Measurements from ENCODE around the gene CA10. TPM values are rescaled to one million over a fixed set of nuclear protein-coding genes. Genes with fewer than 3 reads are reported as not detected.

Gene CA10
- total and polyA plus RNA-seq, 2 experiments from 2014 or later: not detected

DNA sequence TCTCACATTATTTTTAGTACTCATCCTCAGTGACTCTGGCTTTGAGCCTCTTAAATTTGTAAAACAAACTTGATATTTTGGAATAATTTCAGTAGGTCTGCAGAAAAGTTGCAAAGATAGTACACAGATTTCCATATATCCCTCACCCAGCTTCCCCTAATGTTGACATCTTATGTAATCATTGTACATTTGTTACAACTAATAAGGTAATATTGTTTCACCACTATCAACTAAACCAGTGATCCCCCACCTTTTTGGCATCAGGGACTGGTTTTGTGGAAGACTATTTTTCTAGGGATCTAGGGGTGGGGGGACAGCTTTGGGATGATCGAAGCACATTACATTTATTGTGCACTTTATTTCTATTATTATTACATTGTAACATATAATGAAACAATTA lies 391.2 kb downstream of the CA10 start:
- H3K27ac ChIP-seq: no peak overlapping the region
- no peaks in the 10 kb centered on the region for H3K27me3 ChIP-seq (replicated peaks; ENCODE audit: insufficient read depth)
- DNase-seq: no peak
- H3K79me2 ChIP-seq (ENCODE audit: insufficient read depth): no peaks in the 10 kb centered on the region
- no peak overlapping the region for H3K9ac ChIP-seq
- no peak overlapping the region for H3K4me3 ChIP-seq
- H3K4me2 ChIP-seq (ENCODE audit: unreplicated experiment): no peak overlapping the region
- H2AFZ ChIP-seq: no peak overlapping the region
- WGBS, 2 experiments (ENCODE audit: low coverage in 1 of 2, low lambda C conversion rate in 2 of 2, missing lambda C conversion rate in 2 of 2): 39 to 58% methylated on average over 1 of the region's 1 CpG
- no peaks in the 10 kb centered on the region for H3K9me3 ChIP-seq (ENCODE audit: low read depth)
- TF ChIP-seq EZH2 (IDR thresholded peaks at IDR 0.05; ENCODE audit: insufficient read depth, poor library complexity, severe bottlenecking): no peak
- no peak for TF ChIP-seq EZH2phosphoT487 (IDR thresholded peaks at IDR 0.05; ENCODE audit: insufficient read depth, low read depth)
- in situ Hi-C loops (cut with MboI): no loop called here
- no peaks in the 10 kb centered on the region for H3K9me2 ChIP-seq (ENCODE audit: insufficient read depth)
- no peaks in the 10 kb centered on the region for H3F3A ChIP-seq (ENCODE audit: insufficient read depth)
- H3K36me3 ChIP-seq (ENCODE audit: low read depth): no peaks in the 10 kb centered on the region
- no peaks in the 10 kb centered on the region for H4K20me1 ChIP-seq (ENCODE audit: insufficient read depth)
- no peaks in the 10 kb centered on the region for H3K4me1 ChIP-seq (ENCODE audit: insufficient read depth)

DNA sequence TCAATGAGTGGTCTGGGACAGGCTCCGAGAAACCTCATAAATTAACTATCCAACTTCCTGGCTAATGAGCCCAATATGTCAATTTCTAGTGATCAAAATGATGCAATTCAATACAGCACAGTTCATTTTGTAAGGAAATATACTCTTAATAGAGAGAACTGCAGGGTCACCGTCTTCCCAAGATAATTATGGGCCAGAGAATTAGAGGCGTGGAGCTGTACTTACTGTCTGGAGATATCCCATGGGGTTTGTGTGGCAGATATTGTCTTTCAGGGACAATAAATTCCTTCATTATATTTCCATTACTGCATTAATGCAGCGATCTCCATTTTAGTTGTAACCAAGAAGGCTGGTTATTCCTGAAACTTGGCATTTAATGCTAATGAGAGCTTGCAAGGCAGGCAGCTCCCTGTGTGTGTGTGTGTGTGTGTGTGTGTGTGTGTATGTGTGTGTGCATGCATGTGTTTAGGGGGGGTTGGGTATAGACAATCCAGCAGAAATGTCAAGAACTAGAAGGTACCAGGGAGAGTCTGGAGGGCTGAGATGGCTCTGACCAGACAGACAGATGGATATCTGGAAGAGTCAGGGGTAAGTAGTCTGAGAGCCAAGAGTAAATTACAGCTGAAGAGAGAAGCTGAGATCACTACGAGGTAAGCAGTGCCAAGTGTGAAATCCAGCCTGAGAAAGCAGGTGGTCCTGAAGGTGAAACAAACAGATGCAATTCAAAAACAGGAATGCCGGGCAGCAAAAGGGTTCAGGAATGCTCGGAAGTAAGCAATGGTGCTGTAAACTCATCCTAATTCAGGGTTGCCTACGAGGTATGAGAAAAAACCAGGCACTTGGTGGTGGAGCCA lies 393.0 kb downstream of the CA10 start:
- no peak overlapping the region for H3K27ac ChIP-seq
- H3K9me2 ChIP-seq (ENCODE audit: insufficient read depth): no peaks in the 10 kb centered on the region
- no peak overlapping the region for H3K4me2 ChIP-seq (ENCODE audit: unreplicated experiment)
- 6 to 13% methylated on average over 8 of the region's 8 CpGs for WGBS, 2 experiments (ENCODE audit: low coverage in 1 of 2, low lambda C conversion rate in 2 of 2, missing lambda C conversion rate in 2 of 2)
- TF ChIP-seq EZH2 (IDR thresholded peaks at IDR 0.05; ENCODE audit: insufficient read depth, poor library complexity, severe bottlenecking) (no peak), EZH2phosphoT487 (IDR thresholded peaks at IDR 0.05; ENCODE audit: insufficient read depth, low read depth) (no peak)
- in situ Hi-C loops (cut with MboI): no loop called here
- H4K20me1 ChIP-seq (ENCODE audit: insufficient read depth): no peaks in the 10 kb centered on the region
- no peaks in the 10 kb centered on the region for H3F3A ChIP-seq (ENCODE audit: insufficient read depth)
- no peak for DNase-seq
- H3K4me1 ChIP-seq (ENCODE audit: insufficient read depth): no peaks in the 10 kb centered on the region
- H3K36me3 ChIP-seq (ENCODE audit: low read depth): no peaks in the 10 kb centered on the region
- no peak overlapping the region for H3K9ac ChIP-seq
- no peaks in the 10 kb centered on the region for H3K9me3 ChIP-seq (ENCODE audit: low read depth)
- H3K79me2 ChIP-seq (ENCODE audit: insufficient read depth): no peaks in the 10 kb centered on the region
- no peaks in the 10 kb centered on the region for H3K27me3 ChIP-seq (replicated peaks; ENCODE audit: insufficient read depth)
- no peak overlapping the region for H3K4me3 ChIP-seq
- H2AFZ ChIP-seq: no peak overlapping the region

DNA sequence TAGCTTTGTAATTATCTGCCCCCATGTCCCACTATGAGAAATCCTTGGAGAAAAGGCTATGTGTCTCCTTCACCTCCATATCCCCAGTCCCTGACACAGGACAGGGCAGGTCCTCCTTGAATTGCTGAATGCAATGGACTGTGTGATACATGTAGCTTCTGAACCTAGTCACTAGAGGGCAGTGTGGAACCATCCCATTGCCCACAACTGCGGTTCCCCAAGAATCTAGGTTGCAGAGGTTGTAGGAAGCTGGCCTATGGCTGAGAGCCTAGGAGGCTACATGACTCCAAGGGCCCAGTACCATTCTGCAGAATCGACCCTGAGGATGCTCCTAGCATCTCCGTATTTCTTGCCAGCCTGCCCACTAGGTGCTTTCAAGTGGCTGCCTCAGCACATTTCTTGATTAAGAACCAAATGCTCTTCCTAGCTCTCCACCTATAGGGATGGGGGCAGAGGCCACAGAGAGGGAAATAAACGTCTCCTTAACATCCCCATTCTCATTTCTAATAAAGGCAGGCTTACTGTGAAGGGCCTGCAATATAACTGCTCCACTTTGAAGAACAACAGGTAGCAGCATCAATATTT lies 394.0 kb downstream of the CA10 start:
- WGBS, 2 experiments (ENCODE audit: low coverage in 1 of 2, low lambda C conversion rate in 2 of 2, missing lambda C conversion rate in 2 of 2): 0 to 4% methylated on average over 4 of the region's 4 CpGs

DNA sequence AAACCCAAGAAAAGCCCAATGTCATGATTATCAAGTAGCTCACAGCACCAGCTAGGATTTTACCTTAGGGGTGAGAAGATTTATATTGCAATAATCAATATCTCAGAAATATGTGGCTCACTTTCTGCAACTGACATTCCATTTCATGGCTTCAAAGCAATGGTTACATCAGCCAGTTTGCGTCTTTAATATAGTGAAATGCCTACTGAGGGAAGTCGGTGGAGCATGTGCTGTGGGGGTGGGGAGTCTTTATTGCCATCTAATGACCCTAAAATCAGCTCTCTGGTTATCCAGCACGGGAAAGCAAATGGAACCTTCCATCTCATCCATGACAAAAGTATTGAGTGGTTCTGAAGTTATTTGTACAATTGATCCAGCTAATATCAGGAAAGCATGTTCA lies 395.5 kb downstream of the CA10 start:
- WGBS, 2 experiments (ENCODE audit: low coverage in 1 of 2, low lambda C conversion rate in 2 of 2, missing lambda C conversion rate in 2 of 2): 11 to 19% methylated on average over 3 of the region's 3 CpGs
- no peaks in the 10 kb centered on the region for H3K4me1 ChIP-seq (ENCODE audit: insufficient read depth)
- no peak for DNase-seq
- no peaks in the 10 kb centered on the region for H3K36me3 ChIP-seq (ENCODE audit: low read depth)
- no peak overlapping the region for H3K4me3 ChIP-seq
- no peaks in the 10 kb centered on the region for H3K79me2 ChIP-seq (ENCODE audit: insufficient read depth)
- H2AFZ ChIP-seq: no peak overlapping the region
- H4K20me1 ChIP-seq (ENCODE audit: insufficient read depth): no peaks in the 10 kb centered on the region
- H3K4me2 ChIP-seq (ENCODE audit: unreplicated experiment): no peak overlapping the region
- H3K27ac ChIP-seq: no peak overlapping the region
- no peak for TF ChIP-seq EZH2 (IDR thresholded peaks at IDR 0.05; ENCODE audit: insufficient read depth, poor library complexity, severe bottlenecking)
- H3K9me3 ChIP-seq (ENCODE audit: low read depth): no peaks in the 10 kb centered on the region
- no peaks in the 10 kb centered on the region for H3F3A ChIP-seq (ENCODE audit: insufficient read depth)
- H3K9me2 ChIP-seq (ENCODE audit: insufficient read depth): no peaks in the 10 kb centered on the region
- no peaks in the 10 kb centered on the region for H3K27me3 ChIP-seq (replicated peaks; ENCODE audit: insufficient read depth)
- in situ Hi-C loops (cut with MboI): no loop called here
- no peak overlapping the region for H3K9ac ChIP-seq

More for the DNA sequence above, 394.0 kb downstream of the CA10 start:
- H3F3A ChIP-seq (ENCODE audit: insufficient read depth): no peaks in the 10 kb centered on the region
- no peaks in the 10 kb centered on the region for H4K20me1 ChIP-seq (ENCODE audit: insufficient read depth)
- no peak overlapping the region for H3K27ac ChIP-seq
- in situ Hi-C loops (cut with MboI): no loop called here
- no peaks in the 10 kb centered on the region for H3K9me3 ChIP-seq (ENCODE audit: low read depth)
- no peaks in the 10 kb centered on the region for H3K36me3 ChIP-seq (ENCODE audit: low read depth)
- no peak overlapping the region for H3K4me2 ChIP-seq (ENCODE audit: unreplicated experiment)
- DNase-seq: peak; percentile 66
- no peaks in the 10 kb centered on the region for H3K79me2 ChIP-seq (ENCODE audit: insufficient read depth)
- no peaks in the 10 kb centered on the region for H3K9me2 ChIP-seq (ENCODE audit: insufficient read depth)
- TF ChIP-seq EZH2phosphoT487 (IDR thresholded peaks at IDR 0.05; ENCODE audit: insufficient read depth, low read depth) (no peak), EZH2 (IDR thresholded peaks at IDR 0.05; ENCODE audit: insufficient read depth, poor library complexity, severe bottlenecking) (no peak)
- no peak overlapping the region for H3K9ac ChIP-seq
- H3K4me1 ChIP-seq (ENCODE audit: insufficient read depth): no peaks in the 10 kb centered on the region
- no peak overlapping the region for H2AFZ ChIP-seq
- H3K27me3 ChIP-seq (replicated peaks; ENCODE audit: insufficient read depth): no peaks in the 10 kb centered on the region
- no peak overlapping the region for H3K4me3 ChIP-seq
